ENCODE results near the gene ZNF425.
"Not testable (repeated sequence)": the region's sequence is repeated elsewhere in the genome, so short reads cannot be mapped to it uniquely, and the experiment has no call there.

The ZNF425 gene

DNA sequence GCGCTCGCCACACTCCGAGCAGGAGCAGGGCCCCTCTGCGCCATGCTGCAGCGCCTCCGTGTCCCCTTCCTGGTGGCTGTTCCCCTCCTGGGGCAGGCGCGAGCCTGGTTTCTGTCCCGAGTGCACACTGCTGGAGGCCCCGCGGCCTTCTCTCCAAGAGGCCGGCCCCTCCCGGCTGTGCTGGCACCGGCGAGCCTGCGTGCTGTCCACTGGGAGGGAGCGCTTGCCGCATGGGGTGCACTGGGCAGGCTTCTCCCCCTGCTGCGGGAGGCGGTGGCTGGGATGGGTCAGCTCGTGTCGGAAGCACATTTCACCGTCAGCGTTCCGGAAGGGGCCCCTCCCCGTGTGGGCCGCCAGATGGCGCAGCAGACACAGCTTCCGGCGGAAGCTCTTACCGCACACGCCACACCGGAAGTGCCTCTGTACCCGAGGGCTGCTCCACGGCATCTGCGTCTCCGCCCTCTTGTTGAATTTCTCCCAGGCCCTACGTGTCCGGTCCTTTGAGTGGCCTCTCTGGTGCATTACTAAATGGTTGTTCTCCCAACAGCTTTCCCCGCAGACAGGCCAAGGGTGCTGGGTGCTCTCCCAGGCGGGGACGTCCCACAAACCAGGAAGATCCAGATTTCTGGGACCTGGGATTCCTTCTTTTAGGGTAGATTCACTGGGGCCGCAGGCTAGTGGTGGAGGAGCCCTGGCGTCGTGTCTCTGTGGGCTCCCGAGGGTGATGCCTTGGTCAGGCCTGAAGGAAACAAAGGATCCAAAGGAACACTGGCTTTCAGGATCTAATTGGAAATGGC, 54.3 kb downstream of the ZNF425 start:
- peak; percentile 56 to 60 for DNase-seq

DNA sequence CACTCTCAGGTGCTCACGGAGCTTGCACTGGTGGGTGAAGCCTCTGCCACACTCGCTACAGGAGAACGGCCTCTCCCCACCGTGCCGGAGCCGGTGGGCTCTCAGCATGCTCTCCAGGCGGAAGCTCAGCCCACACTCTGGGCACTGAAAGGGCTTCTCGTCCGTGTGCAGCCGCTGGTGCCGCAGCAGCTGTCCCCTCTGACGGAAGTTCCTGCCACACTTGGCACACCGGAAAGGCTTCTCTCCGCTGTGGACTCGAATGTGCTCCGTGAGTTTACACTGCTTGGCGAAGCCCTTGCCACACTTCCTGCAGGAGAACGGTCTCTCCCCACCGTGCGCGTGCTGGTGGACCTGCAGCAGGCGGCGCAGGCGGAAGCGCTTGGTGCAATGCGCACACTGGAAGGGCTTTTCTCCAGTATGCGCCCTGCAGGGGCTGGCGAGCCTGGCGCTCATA, 54.9 kb downstream of the ZNF425 start:
- no peak for DNase-seq

DNA sequence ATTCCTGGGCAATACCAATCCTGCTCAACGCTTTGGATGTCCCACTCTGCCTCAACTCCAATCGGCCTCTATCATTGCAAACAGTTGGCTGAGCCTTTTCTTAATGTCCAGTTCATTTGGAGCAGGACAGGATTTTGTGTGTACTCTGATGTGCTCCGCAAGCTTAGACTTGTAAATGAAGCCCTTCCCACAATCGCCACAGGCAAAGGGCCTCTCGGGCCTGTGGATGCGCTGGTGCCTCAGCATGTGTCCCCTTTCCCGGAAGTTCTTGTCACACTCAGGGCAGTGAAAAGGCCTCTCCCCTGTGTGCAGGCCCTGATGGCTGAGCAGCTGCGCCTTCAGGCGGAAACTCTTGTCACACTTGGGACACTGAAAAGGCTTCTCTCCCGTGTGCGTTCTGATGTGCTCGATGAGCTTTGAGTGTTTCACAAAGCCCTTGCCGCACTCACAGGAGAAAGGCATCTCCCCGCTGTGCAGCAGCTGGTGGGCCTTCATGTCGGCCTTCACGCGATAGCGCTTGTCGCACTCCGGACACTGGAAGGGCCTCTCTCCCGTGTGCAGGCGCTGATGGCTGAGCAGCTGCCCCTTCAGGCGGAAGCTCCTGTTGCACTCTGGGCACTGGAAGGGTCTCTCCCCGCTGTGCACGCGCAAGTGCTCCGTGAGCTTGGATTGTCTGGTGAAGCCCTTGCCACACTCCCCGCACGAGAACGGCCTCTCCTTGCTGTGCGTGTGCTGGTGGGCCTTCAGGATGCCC, 55.6 kb downstream of the ZNF425 start:
- no peak for DNase-seq

GRCh38 chr7:149067869-149068268, 58.3 kb downstream of the ZNF425 start:
- DNase-seq = no peak

DNA sequence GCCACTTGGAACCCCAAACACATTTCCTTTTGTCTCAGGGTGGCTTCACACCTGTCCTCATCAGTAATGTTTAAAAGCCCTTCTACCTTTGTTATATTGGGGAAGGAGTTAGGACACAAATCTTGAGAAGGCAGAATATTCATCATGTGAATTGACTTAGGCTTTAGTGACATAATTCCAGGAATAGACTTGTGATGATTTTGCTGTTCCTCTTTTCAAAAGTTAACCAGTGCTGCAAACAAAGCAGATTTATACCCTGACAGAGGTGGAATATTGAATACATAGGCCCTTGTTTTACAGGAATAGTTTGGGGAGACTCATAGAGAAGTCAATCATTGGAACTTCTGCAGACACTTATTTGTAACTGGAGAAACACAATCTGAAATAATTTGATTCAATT, 62.6 kb downstream of the ZNF425 start:
- no peak for DNase-seq

- not testable (repeated sequence) for DNase-seq
Measured at GRCh38 chr7:149062217-149062899, 63.8 kb downstream of the ZNF425 start.

- no peak for DNase-seq
Measured at GRCh38 chr7:149060156-149060555, 66.0 kb downstream of the ZNF425 start.

DNA sequence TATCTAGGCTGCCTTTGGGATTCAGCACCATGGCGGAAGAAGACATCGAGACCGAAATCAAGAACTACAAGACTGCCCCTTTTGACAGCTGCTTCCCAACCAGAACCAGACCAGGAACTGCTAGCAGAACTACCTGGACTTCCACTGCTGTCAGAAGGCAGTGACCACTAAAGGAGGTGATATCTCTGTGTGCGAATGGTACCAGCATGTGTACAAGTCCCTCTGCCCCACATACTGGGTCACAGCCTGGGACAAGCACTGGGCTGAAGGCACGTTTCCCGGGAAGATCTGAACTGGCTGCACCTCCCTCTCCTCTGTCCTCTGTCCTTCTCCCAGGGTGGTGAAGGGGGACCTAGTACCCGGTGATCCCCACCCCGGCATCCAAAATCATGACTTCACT, 72.2 kb downstream of the ZNF425 start:
- no peak for DNase-seq

- DNase-seq = no peak
Measured at GRCh38 chr7:149053384-149053783, 72.7 kb downstream of the ZNF425 start.

All from stimulated activated CD4-positive, alpha-beta T cell treated with anti-CD3 and anti-CD28 coated beads, Interleukin-2, amount 100 ng/mL, for 24 hours (primary cell).